NCI-H2196 (cell line): ENCODE data around the gene KIF3A.

Experiments
- DNase-seq: peaks from one replicate; lab custom pipeline; 2025; ENCODE audit not compliant: unreplicated experiment; lab: John Stamatoyannopoulos, UW

Gene KIF3A

DNA sequence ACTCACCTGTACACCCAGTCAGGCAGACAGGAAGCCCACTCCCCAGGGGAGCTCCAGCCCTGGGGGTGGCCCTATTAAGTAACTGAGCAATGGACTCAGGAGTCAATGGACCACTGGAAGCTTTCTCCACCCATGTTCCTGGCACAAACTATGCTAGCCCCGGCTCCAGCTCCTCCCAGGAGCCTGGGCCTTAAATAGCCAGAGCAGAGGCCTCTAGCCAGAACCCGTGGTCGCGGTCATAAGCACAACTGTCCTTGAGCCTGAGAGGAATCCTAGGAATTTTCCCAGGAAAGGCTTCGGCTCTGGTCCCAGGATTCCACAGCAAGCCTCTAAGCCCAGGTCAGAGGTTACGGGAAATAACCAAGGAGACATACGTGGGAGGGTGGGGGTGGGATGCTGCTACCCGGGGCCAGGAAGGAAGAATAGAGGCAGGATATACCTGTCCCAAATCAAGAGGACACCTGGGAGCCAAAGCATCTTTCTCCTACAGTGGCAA is 34.2 kb upstream of the KIF3A start:
- DNase-seq, result no peak

DNA sequence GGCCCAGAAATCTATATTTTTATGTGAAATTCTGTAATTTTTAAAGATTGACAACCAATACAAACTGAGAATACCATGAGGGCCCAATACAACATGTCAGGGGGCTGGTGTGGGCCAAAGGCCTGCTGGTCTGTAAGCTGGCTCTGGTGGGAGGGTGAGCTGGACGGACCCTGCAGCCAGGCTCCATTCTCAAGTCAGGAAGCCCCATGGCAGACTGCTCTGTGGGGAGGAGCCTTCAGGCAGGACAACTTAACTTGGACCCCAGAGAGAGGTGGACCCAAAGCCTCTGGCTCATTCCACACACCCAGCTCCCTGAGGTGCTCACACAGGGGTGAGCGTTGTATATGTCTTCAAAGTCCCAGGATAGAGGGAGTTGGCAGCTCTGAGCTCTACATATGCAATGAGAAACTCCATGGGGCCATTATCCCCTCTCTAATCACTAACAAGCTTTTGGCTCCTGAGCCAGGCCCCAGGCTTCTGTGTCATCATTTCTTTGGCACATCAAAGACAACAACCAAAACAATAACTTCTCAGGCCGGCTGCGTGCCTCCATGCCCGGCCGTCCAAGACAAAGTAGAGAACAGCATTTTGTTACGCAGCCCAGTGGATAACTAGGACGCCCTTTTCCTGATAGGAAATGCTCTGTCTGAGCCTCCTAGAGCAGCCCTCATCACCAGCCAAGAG is 33.3 kb upstream of the KIF3A start:
- no peak for DNase-seq

DNA sequence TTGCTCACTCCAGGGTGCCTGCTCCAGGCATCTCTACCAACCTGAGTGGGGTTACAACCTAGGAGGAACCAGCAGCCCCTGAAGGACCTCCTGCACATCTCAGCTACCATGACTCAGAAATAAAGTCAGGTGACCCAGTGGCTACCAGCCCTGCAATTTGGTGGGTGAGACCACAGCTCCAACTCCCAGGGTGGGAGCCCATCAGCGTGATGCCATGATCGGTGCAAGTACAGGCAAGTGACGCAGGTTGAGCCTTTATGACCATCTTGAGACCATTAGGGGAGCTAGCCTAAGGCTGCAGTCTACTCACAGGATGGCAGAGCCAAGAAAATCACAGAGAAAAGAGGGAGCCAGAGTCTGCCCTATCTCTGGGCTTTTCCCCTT is 31.1 kb upstream of the KIF3A start:
- DNase-seq, result no peak

DNA sequence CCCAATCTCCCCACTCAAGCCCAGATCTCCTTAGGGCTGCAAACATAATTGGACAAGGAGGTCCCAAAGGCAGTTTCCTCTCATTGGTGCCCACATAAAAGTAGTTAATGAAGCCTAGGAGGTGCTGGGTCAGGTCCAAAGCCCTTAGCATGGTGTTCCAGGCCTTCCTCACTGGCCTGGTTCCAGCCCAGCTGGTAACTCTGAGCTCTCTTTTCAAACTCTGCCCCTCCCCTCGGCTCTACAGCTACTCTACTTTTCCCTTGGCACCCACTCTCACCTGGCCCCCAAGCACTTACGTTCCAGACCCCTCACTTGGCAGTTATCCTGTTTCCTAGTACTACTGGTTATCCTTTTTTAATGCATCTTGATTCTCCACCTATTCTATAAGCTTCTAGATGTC is 29.8 kb upstream of the KIF3A start:
- DNase-seq, result no peak

DNA sequence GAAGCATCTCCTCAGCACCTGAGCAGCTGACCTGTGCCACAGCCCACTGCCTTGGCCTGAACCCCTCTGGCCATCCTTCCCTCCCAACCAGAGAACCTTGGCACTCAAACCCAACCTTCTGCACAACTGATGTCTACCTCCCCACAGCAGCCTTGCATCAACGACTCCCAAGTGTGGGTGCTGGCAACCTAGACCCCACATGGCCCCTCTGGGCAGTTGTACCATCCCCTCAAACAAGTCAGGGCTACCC is 29.4 kb upstream of the KIF3A start:
- no peak for DNase-seq

DNA sequence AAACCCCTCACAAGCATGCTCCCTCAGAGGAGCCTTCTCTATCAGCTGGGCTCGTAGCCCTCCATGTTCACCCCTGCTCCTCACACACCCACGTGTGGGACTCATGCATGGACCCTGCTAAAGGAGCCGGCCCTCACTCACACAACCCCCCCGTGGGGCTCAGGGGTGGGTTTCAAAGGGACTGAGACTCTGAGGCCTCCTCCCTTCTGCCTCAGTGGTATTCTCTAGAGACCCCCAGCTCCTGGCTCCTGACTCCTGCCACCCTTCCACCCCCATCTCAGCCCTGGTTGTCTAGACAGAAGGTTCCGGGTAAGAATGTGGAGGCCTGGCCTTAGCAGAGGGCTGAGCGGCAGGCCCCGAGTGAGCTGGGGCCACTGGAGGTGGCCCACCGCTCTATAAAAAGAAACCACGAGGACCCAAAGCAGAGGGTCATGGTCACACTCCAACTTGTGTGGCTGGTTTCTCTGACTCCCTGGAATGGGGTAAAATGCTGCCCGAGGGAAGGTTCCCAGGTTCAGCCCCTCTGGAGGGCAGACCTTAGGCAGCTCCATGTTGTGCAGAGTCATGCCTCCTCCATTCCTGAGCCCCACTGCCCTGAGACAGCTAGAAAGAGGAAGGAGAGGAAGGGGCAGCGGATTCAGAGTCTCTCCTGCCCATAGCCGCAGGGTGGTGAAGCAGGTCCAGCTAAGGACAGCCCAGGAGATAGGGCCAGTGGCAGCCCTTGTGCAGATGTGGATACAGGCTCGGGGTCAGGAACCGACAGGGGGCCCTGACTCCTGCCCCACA is 28.9 kb upstream of the KIF3A start:
- DNase-seq, result no peak

DNA sequence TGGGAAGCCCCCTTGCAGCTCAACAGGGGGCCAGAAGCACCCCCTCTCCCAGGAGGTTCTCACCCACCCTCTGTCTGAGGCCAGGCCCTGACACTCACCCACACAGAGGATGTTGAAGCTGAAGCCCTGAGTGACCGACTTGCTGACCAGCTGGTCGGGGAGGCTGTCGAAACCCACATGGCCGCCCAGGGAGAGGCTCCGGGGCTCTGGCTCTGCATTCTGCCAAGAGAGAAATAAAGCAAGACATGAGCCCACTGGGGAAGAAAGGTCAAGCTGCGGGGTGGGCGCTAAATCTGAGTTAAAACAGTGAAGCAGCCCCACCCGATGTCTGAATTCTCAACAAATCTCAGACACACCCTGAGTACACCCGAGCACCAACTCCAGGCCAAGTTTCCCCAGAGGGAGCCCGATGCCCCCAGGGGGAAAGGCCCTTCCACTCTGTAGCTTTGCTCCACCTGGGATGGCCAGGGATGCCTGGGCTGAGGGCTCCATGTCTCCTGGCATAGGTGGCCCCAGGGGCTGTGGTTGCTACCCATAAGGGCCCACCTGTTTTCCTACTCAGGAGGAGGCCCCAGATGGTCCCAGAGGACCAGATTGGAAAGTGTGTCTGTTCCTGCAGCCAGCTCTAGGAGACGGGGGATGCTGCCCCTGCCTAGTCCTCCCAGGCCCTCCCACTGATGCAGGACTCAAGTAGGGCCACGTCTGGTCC is 28.1 kb upstream of the KIF3A start:
- DNase-seq, result no peak

DNA sequence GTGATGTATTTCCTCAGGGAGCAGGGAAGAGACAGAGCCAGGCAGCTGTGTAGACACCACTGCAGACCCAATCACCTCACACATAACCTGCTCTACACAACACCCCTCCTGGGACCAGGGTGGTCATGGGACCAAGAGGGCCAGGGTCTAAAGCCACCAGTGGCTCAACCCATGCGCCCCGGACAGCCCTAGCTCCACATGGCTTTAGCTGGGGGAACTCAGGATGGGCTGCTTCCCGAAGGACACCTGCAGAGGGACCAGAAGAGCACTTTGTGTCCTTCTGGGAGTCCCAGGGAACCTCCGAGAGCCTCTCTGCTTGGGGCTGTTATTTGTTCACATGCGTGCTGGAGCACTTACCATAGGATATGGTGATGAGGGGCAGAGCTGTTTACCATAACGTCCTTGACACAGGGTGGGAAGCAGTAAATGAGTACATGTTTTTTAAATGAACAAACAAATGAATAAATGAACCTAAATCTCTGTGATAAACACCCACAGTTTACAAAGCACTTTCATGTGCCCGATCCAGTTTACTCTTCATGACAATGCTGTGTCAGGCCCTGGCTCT is 27.4 kb upstream of the KIF3A start:
- DNase-seq, result no peak

DNA sequence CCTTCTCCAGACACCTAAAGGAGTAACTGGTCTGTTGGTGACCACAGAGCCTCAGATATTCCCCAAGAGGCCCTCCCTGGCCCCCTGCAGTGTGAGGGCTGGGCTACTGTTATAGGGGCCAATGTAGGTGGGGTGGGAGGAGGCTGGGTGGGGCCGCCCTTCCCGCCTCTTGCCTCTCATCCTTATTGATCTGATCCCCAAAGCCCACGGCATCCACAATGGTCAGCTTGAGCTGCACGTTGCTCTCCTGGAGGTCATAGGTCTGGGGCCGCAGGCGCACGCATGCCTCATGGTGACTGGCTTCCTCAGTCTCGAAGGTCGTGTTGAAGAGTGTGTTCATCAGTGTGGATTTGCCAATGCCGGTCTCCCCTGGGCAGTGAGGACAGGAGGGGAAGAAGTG is 26.7 kb upstream of the KIF3A start:
- no peak for DNase-seq

DNA sequence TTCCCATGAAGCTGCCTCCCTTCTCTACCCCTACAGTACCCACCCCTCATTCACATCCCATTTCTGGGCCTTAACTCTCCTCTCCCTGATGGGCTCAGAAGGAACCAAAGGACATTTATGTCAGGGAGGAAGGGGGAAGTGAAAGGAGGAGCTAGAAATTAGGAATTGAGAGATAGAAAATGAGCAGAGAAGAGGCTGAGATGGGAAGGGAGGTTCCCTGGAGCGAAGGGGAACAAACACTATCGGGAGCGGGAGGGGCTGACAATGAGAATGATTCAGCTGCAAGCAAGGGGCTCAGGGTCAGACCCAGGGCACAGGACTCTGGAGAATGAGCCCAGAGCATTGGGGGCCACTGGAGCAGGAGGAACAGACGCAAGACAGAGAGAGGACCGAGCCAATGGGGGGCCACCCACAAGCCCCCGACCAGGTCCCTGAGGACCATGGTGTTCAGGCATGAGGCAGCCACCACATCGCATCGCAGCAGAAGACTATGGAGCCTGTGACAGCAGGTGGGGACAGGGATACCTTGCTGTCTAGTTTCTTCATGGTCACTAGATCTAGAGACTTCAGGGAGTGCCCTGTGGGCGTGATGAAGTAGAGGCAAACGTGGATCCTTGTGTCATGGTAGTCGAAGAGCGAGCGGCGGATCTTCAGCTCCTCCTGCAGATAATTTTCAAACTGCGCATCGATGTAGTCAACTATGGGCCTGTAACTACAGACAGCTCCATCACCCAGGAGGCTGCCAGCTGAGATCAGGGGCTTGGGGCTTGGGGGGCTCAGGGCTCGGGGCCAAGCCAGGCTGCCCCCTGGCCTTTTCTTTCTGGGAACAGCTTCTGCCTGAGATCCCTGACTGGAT is 26.1 kb upstream of the KIF3A start:
- no peak for DNase-seq

DNA sequence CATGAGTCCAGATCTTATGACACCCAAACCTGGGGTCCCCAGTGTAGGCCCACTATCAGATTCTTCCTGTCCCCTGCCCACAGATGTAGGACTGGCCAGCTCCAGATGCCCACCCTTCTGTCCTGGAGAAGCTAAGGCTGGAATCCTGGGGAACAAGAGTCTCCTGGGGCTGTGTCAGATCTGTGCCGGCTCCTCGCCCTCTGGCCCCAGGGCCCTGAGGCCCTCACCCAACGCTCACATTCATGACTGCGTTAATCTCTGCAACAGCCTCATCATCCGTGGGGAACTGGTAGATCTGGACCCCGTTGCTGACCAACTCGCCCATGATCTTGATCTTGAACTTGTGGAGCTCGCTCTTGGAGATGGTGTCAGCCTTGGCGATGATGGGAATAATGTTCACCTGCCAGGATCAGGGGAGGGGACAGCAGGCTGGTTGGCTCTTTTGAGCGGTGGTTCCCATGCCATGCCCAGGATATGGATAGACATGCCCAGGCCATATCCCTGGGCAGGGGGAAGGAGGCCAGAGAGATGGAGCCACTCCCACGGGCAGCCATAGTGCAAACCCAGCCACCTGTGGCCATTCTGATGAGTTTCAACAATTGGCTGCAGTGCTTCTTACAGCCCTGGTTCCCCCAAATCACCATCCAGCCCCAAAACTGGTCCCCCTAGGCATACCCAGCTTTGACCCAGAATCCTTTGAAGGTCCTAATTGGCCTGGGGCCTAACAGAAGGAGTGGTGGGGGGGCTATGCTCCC is 25.1 kb upstream of the KIF3A start:
- DNase-seq, result no peak

DNA sequence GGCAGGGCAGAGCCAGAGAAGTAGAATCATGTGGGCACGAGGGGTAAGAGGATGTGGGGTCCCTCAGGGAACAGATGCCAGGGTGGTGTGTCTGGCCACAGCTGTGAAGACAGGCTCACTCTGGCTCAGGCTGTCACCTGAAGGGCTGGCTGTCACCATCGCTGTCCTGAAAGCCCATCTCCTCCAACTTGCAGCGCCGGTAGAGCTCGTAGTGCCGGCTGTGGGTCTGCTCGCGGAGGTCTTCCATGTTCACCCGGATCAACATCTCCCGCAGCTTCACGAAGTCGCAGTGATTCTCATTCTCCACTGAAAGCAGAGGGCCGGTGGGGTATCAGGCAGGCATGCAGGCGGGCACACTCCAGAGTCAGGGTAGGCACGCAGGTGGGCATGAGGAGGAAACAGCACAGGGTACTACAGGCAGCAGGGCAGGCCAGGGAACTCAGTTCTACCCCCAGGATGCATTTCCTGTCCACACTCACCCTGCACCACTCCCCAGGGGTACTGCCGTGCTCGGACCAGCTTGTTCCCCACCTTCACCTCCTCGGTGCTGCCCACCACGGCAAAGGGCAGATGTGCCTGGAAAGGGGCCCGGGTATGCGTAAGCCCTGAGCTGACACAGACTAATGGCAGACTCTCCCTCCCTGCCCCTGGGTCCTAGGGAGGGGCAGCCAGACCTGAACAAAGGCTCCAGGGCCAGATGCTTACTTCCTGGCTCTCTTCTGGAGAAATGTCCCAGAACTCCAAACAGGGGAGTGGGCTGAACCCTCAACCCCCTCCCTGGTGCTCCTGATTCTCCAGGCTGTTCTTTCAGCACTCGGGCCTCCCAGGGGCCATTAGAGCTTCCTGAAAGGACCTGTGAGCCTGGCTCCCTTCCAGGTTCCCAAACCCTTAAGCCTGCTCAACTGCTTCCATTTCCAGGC is 24.2 kb upstream of the KIF3A start:
- no peak for DNase-seq

DNA sequence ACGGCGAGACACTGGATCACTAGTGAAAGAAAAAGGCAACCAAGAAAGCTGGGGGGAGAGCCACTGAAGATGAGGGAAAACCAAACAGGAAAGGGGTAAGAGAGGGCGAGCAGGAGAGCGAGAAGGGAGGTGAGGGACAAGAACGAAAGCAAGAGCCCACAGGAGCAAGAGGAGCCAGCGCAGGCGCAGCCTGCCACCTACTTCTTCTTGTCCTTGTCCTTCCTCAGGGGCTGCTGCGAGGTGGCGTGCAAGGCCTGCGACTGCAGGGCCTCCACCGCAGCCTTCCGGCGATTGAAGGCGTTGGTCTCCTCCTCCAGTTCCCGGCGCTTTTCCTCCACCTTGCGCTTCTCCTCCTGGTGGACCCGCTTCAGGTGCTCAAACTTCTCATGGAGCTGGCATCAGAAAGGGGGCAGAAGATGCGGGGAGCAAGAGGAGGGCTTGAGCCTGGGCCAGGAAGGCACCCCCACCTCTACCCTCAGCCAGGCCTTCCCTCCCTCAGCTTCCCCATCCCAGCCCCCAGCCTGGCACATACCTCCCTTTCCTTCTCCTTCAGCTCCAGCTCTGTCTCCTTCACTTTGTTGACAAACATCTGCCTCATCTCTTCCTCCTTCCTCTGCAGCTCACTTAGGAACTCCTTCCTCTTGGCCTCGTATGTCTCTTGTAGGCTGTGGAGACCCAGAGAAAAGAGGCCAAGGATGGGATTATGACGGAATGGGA is 23.4 kb upstream of the KIF3A start:
- no peak for DNase-seq

DNA sequence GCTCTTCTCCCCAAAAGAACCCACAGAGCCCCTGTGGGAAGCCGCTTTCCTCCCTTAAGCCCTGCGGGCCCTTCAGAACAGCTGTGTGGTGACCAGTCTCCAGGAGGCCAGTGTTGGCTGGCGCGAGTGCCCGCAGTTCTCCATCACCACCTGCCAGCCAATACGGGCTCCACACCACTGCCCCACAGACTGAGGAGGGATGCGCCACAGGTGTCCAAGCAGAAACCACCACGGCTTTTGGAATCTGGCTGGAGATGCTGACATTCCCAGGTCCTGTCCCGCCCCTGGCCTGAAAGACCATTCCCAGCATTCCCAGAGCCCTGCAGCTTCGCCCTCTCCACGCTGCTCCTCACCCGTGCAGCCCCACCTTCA is 22.7 kb upstream of the KIF3A start:
- no peak for DNase-seq

DNA sequence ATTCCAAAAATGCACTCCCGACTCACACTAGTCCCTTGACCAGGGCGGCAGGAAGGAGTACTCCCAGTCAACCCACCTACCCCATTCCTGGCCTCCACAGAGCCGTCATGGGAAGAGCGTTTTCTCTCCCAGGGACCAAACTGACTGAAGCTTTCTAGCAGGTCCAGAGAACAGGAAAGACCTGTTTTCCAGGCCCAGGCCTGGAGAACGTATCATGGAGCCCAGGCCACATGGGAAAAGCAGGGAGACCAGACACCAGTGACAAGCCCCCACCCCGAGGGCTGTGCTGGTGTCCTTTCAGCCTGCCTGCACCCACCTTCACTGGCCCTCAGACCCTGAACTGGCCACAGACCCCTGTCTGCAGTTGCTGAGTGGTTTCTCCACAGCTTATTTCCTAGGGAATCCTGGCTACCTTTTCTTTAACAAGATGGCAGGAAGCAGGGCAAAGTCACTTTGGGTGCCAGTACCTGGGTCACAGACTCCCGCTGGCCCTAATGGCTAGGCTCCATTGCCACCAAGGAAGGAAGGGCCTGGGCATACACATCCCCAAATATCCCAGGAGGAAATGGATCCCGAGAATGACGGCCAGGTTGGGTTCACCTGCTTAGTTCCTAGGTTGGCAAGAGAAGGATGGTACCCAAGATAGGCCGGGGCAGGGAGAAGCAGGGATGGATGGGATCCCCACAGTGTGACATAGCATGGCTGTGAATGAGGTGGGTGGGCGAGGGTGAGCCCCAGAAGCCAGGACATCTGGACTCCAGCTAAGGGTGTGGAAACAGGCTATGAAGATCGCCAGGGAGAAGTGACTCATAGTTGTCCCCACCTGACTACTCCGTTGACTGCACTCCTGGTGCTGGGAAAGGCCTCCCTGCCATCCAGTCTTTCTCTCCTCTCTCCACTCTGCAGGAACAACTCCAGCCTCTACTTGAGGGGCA is 22.0 kb upstream of the KIF3A start:
- DNase-seq, result no peak

DNA sequence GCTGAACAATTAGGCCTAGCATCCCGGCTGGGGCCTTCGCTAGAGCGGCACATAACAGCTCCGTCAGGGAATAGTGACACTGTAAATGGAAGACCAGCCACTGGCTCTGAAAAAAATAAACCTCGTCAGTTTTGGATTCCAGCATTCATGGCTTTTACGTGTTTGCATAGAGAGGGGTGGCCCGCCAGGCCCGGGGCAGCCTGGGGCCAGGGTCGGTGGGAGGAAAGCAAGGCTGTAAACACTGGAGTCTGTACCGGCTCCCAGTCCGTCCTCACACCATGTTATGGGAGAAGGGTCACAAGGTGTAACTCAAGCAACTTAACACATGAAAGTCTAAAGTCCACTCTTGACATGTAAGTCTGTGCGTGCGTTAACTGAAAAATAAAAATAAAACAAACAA is 21.1 kb upstream of the KIF3A start:
- no peak for DNase-seq

DNA sequence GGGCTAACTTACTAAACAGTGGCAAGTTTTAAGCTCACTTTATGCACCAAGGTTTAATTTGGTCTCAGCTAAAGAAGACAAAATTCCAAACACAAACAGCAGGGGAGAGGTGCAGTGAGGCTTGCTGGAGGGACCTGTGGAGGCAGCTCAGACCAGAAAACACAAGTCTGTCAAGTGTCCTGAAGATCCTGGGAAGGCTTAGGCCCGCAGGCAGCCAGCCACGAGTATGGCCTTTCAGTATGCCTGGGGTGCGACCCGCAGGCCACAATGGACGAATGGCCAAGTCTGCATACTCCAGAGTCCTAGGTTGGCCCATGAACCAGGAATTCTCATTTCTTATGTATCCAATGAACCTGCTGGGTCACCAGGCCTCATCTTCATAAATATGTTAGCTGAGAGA is 19.2 kb upstream of the KIF3A start:
- no peak for DNase-seq

DNA sequence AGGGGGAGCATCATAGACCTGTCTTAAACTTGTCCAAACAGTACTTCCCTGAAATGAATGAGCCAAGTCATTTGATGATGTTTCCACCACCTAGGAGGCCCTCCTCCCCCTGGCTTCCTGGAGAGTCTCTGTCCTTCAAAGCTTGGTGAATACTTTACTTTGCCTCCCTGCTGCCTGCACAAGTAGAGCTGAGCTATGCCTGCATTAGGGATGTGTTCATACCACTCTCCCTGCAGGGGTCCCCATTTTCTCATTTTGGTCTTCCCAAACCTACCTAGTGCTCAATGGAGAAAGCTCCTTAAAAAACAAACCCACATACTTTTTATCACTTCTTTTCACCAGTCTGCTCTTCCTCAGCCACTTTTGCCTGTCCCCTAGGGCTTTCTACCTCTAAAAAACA is 17.6 kb upstream of the KIF3A start:
- DNase-seq, result no peak
